GM19238 (cell line): Measurements from ENCODE around the gene HSD17B8.

Experiments
- DNase-seq: peaks from one replicate; pipeline ENCODE4 v3.0.0; 2011; ENCODE audit warnings: low spot score; ENCODE audit not compliant: insufficient read length

Gene HSD17B8

DNA sequence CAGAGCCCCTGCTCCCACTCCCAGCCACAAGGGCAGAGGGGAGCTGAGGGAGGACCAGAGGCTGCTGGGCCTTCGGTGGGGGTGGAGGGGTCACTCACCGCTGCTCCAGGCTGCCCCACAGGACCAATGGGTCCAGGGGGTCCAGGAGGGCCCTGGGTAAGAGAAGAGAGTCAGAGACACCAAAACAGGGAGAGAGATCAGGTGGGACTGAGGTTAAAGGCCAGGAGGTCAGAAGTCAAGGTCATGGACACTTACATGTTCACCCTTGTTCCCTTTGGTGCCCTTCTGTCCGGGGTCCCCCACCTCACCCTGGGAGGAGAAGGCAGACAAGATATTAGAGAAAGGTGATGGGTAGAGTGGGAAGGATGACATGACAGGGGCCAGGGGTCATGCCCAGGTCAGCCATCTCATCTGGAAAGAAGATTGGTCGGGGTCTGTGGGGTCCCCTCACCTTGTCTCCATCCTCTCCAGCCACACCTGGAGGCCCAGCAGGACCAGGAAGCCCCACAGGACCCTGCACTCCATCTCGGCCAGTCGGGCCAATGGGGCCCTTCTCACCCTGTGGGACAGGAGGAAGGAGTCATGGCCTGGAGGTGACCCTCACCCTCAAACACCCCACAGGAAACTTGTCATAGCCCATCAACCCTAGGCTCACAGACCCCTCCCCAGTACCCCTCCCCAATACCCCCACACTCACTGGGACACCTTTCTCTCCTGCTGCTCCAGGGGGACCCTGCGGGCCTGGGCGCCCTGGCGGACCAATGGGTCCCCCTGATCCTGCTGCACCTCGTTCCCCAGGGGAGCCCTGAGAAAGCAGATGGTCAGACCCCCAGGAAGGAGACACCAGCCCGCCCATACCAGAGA is 33.2 kb upstream of the HSD17B8 start:
- DNase-seq, result no peak

DNA sequence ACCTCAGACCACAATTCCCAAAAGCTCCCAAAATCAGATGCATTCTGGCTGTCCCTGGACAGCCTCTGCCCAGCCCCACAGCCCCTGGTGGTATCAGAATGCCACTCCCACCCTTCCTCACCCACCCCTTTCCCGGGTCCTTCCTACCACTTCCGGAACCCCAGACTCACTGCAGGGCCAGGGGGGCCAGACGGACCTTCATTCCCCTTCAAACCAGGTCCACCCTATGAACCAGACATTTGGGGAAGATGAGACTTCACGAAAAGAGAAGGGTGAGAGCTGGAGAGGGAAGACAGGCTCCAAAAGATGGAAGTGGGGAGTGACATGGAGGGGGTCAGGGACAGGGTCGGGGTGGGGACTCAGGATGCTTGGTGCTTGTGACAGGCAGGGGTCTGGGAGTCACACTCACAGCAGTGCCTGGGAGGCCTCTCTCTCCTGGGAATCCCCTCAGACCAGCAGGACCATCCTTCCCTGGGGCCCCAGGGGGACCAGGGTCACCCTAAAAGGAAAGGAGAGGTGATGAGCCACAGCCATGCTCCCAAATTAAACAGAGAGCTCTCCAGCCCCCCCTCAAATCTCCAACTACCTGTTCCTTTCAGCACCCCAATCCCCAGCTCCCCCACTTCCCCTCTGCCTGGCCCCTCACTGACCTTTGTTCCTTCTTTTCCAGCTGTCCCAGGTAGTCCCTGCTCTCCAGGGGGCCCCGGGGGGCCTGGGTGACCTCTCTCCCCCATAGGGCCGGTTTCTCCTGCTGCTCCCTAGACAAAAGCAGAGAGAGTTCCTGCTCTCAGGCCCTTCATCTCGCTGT is 32.4 kb upstream of the HSD17B8 start:
- DNase-seq, result no peak

DNA sequence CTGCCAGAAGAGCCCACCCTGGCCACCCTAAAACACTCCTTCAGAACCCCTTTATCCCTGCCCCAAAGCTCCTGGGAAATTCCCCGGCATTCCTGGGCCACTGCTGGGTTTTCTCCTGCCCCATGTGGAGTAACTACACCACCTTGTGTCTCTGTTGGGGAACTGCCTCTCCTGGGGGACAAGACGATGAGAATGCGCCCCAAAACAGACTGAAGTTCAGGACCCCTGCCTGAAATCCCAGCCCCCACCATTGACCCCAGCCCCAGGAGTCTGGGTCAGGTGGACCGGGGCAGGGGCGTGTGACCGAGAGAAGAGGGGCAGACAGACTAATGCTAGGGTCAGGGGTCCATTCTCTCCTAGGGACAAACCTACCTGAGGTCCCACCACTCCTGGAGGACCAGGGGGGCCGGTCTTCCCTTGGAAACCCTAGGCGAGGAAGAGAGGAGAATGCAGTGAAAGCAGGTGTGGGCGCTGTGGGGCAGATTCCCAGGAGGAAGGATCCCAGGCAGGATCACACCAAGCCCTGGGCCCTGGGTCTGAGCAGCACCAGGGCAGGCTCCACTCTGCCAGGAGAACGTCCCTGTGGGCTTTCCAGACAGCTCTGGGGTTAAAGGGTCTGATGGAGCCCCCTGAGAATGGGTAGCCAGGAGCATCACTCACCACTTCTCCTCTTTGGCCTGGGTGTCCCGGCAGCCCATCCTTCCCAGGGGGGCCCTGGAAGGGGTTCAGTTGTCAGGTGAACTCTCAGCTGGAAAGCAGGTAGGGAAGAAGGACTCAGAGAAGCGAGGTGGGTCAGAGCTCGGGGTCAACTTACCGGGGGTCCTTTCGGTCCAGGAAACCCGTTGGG is 31.5 kb upstream of the HSD17B8 start:
- DNase-seq, result peak; percentile 49

DNA sequence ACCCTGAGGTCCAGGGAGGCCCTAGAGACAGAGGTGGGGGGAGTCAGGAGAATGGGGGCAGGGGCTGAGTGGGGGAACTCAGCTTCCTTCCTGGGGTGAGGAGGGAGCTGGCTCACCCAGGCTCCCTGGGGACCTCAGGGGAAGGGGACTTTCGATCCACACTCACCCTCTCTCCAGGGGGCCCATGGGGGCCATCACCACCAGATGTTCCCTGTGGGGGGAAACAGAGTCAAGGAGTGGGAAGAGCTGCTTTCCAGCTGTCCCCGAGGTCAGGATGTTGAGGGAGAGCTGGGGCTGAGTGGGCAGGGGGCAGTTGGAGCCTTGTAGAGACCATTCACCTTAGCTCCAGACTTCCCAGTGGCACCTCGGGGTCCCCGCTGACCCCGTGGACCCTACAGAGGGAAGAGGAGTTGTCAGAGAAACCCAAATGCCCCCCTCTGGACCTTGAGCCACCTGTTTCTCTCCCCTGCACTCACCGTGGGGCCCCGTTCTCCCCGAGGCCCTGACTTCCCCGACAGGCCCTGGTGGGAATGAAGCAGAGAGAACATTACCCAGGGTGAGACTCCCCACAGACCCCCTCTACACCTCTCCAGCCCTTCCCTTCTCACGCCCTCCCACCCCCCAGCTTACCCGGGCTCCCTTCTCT is 30.8 kb upstream of the HSD17B8 start:
- DNase-seq, result no peak

DNA sequence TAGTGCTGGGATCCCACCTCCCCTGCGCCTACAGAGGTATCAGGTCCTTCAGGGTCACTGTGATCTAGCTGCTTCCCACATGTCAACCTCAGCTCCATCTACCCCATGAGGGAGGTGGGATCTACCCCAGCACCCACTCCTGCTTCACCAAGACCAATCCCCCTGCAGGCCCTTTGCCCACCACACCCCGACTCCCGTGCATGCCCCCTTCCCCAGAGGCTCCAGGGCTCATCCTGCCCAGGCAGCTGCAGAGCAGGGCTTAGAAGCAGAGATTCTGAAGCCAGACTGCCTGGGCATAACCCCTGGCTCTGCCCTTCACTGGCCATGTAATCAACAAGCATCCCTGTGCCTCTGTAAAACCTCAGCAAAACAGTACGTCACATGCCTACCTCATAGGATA is 29.7 kb upstream of the HSD17B8 start:
- DNase-seq, result no peak

DNA sequence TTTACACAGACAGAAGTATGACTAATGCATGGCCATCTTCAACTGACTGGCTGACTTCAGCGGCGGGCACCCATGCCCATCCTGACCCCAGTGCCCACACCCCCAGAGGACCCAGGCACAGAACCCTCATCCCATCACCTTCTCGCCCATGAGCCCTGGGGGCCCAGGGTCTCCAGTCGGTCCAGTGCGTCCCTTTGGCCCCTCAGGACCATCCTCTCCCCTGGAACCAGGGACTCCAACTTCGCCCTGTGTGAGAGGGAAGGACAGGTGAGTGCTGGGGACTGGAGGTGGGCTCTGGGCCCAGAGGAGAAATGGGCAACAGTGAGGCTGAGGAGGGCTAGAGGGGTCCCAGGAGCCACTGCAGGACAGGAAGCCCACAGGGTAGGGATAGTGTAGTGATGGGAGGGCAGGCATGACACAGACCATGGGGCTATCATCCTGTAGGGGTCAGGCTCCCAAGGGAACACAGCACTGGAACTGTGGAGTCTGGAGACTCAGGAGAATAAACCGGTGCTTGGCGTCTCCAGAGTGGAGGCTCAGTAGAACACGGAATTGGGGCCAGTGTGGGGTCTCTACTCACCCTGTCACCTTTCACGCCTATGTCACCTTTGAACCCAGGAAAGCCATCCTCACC is 28.9 kb upstream of the HSD17B8 start:
- no peak for DNase-seq

DNA sequence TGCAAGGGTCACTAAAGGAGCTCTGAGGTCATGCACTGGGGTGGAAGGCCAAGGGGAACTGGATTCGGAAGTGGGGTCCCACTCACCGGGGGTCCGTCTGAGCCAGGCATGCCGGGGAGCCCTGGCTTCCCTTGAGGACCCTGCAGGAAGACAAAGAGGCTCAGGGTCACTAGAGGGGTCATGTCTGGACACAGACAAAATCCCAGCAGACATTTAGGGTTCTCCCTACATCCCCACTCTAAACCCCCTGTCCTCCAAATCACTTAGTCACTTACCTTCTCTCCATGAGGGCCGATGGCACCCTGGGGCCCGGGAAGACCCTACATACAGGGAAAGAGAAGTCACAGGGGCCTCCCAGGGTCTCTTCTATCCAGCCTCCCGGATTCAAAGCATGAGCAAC is 27.5 kb upstream of the HSD17B8 start:
- DNase-seq, result no peak

DNA sequence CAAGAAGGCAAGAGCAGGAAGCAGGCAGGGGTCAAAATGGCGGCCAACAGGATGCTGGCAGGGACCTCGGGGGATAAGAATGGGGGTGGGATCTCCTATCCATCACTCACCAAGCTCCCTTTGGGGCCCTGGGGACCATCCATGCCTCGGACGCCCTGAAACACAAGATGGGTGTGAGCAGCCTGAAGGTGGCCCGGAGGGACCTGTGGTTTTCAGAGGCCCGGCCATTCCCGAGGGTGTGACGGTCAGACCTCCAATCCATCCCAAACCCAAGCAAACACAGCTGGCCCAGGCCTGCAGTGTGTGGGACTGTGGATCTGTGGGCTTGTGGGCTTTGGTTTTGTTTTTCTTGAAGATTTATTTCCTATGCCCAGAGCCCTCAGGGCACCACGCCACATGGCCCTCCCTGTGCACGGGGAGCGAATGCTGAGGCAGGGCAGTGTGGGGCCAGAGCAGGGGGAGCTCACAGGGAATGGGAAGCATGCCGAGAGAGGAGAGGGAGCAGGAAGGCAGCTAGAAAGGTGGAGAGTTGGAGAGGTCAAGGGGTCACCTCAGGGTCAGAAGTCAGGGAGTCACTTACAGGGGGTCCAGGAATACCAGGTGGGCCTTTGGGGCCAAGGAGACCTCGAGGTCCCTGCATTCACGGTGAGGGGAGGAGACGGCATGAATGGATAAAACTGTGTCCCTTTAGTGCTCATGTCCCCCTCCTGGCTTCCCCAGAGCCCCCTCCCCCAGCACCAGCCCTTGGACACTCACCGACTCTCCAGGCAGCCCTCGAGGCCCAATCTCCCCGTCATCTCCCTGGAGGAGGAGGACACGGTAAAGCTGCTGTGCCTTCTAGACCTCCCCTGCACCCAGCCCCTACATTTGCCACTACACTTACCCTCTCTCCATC is 26.7 kb upstream of the HSD17B8 start:
- no peak for DNase-seq

DNA sequence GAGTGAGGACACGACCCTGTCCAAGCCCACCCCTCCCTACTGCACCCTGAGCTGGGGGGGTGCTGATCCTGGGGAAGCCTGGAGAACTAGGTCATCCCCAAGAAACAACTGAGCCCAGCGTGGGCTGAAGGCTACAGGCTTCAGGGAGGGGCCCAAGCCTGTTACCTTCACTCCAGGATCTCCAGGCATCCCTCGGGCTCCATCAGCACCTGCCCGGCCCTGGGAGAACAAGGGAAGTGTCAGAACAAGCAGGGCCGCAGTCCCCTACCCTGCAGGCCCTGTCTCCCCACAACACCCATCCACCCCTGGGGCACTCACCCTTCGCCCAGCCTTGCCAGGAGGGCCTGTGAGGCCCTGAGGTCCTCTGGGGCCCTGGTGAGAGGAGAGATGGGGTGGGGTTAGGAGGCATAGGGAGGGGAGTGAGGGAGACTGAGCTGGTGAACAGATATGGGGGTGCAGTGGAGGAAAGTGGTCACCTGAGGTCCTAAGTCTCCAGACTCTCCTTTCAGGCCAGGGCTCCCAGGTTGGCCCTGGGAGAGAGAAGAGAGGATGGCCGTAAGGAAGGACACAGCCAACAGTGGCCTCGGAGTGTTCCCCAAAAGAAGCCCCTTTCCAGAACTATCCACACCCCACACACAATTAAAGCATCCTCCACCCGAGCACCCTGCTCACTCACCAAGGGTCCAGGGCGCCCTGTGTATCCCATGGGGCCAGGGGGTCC is 25.5 kb upstream of the HSD17B8 start:
- no peak for DNase-seq

DNA sequence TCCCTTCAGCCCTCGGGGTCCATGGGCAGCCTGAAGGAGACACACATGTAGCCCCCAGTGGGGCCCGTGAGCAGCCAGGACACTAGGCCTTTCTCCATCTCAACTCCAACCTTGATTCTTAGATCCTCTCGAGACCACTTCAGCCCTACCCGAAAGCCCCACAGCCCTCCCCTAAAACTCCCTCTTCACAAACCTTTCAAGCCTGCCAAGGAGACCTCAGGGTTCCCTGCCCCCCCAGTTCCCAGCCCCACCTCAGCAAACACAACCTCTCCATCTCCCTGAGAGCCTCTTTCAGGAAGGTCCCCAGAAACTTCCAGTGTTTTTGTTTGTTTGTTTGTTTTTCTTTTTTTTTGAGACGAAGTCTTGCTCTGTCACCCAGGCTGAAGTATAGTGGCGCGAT is 23.3 kb upstream of the HSD17B8 start:
- no peak for DNase-seq

DNA sequence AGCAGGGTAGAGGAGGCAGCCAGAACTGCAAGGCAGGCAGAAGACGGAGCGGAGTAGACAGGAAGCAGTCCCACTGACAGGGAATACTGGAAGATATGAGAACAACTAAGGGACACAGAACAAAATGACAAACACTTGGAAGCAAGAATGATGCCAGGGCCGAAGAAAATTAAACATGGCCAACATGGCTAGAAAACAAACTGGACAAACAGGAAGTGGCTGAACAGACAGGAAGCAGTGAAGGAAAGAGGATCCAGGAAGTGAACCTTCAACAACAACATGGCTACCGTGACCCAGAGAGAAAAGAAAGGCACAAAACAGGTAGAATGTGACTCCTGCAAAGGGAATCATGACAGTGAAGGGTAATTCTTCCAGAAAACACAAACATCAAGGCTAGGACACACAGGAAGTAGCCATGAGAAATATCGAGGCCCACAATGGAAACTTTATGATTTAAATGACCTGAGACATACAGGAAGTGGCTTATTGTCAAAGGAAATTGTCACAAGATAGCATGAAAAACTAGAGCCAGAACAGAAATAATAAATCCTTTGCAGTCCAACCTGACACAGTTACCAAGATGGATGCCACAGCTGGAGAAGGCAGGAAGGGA is 21.3 kb upstream of the HSD17B8 start:
- DNase-seq, result no peak

DNA sequence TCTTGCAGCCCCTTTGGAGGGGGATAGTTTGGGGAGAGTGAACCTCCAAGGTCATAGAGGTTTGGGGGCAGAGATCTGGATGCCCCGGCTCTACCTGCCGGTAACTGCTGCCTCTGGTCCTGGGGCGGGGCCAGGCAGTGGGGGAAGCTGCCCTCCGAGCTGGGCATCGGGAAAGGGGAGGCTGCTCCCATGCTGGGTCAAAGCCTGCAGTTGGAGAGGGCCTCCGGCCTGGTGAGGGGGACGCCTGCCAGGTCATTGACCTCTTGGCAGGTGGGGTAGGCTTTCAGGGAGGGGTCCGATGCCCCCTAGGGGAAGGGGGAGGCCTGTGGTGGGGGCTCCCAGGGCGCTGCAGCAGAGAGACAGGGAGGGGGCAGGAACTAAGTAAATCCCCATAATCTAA is 19.3 kb upstream of the HSD17B8 start:
- DNase-seq, result no peak

DNA sequence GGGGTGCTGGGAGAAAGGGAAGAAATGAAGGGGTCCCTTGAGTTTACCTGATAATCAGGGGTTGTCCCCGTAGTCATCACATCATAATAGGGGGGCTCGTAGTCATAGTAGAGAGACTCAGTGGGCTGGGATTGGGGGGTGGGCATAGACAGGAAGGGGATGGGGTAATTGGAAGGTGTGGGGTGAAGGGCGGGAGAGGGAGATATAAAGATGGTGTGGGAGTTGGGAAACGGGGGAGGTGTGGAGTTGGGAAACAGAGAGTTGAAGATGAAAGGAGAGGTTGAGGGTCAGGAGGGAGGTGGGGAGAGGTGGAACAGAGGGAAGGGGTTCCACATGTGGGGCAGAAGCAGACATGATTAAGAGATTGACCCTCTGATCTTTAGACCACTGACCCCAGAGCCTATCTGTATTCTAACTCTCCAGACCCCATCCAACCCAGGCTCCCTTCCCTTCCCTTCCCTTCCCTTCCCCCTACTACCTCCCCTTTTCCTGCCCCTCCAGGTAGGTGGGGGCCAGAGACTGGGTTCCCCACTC is 18.7 kb upstream of the HSD17B8 start:
- no peak for DNase-seq

DNA sequence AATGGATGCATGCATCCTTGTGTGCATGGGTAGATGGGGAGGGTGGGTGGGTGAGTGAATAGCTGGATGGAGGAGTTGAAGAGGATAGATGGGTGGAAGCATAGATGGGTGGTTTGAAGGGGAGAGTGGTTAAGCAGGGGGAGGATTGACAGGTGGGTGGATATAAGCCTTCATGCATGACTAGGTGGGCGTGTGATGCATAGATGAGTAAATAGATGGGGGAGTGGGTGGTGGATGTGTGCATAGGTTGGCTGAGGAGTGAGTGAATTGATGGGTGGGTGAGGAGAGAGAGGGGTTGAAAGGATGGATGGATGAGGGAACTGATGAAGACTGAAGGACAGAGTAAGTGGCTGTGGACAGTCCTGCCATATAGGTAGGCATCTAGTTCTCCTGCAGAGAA is 16.6 kb upstream of the HSD17B8 start:
- DNase-seq, result no peak

DNA sequence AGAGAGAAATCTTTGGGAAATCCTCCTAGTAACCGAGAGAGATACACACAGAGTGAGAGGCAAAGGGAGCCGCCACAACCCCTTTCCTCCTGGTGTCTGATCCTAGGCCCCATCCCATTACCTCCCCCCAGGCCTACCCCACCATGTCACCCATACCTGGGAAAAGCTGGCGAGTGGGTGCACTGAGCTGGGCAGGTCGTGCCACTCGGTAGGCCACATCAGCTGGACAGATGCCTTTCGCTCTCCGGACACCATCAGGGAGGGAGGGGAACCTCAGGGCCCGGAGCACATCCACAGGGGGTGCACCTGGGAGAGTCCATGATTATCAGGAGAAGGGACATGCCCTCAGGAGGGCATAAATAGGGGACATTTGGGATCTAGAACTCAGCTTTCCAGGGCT is 15.3 kb upstream of the HSD17B8 start:
- no peak for DNase-seq

DNA sequence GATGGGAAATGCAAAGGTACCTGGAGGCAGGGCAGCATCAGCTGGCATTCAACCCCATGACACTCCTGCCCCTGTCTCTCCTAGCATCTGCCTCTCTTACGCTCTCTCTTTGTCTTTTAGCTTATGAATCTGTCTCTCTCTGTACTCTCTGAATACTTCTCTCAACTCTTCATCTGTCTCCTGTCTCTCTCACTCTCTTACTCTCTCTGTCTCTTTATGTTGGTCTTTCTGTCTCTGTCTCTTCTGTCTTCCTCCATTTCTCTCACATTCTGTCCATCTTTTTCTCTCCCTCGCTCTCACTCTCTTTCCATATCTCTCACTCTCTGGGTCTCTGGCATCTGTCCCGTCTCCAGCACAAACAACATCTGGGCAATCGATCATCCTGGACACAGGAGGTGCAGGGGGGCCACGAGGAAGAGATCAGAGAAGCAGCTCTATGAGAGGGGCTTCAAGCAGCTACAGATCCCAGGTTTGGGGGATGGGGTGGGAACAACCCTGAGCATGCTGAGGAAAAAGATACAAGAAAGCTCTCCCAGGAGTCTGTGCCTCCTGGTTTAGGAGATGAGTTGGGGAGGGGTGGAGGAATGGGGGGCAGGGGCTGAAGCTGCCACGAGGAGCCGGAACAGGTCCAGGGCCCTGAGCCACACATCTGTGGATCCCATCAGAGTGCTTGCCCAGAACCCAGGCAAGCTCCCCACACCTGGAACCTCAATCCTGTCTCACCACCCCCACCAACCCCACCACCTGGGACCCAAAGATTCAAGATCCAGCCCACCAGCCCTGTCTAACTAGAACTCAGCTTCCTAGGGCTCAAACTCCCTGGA is 14.6 kb upstream of the HSD17B8 start:
- no peak for DNase-seq

DNA sequence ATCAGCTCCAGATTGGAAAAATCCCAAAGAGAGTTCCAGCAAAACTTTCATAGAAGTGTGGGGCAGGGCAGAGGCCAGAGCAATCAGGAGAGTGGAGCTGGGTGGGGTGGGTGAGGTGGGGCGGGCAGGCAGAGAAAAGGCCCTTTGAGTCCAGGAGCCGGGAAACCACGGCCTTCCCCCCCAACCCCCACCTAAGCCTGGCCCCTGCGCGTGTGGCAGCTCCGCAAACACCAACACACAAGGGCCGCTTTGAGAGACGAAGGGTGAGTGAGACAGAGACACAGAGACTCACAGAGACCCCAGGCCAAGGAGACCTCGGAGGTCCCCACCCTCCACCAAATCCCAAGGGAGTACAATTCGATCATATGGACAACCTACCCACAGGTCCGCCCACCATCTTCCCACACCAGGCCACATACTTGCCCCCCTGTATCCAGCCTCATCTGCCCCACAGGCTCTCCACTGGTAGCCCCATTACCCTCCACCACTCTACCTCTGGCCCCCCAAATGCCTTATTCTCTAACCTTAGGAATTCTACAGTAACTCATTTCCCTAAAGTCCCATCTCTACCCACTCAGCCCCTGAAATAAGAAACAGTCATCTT is 13.8 kb upstream of the HSD17B8 start:
- DNase-seq, result no peak
